NCI-H1105 treated with DMSO at 0.1 percent for 48 hours (cell line): ENCODE data around the gene BAZ2A.
"Not testable (repeated sequence)": the region's sequence is repeated elsewhere in the genome, so short reads cannot be mapped to it uniquely, and the experiment has no call there.

ENCODE experiments used
- DNase-seq: peaks from one replicate; lab custom pipeline; 2025; lab: John Stamatoyannopoulos, UW

The BAZ2A gene

GRCh38 chr12:56630180-56630632 lies at the start of gene BAZ2A:
TSS of gene BAZ2A (minus strand) at chr12:56630326. CDS start at chr12:56617530, 12,796 bp downstream.
- DNase-seq: peak; percentile 56

GRCh38 chr12:56678852-56679251 lies 48.7 kb upstream of the BAZ2A start:
- DNase-seq: no peak

- DNase-seq: no peak
Observed at GRCh38 chr12:56677680-56678079, 47.6 kb upstream of the BAZ2A start.

DNA sequence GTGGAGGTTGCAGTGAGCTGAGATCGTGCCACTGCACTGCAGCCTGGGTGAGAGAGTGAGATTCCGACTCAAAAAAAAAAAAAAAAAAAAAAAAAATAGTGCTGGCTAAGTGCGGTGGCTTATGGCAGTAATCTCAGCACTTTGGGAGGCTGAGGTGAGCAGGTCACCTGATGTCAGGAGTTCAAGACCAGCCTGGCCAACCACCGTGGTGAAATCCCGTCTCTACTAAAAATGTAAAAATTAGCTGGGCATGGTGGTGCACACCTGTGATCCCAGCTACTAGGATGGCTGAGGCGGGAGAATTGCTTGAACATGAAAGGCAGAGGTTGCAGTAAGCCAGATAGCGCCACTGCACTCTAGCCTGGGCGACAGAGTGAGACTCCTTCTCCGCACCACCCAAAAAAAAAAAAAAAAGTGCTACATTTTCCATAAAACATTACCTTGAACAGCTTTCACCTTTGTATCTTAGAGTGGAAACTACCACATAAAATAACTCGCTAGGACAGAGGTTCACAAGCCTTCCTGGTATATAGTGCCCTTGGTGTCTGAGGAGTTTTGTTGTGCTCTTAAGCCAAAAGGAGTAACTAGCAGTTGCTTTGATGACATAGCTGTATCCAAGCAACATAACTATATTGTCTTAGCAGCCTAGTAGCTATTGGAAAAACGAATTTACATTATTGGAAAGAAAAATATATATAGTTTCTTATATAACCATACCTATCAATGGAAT lies 46.9 kb upstream of the BAZ2A start:
- DNase-seq: no peak

GRCh38 chr12:56671608-56672007 lies 41.5 kb upstream of the BAZ2A start:
- no peak for DNase-seq

- no peak for DNase-seq
Observed at GRCh38 chr12:56670836-56671235, 40.7 kb upstream of the BAZ2A start.

- DNase-seq: no peak
Observed at GRCh38 chr12:56668197-56668457, 38.0 kb upstream of the BAZ2A start.

DNA sequence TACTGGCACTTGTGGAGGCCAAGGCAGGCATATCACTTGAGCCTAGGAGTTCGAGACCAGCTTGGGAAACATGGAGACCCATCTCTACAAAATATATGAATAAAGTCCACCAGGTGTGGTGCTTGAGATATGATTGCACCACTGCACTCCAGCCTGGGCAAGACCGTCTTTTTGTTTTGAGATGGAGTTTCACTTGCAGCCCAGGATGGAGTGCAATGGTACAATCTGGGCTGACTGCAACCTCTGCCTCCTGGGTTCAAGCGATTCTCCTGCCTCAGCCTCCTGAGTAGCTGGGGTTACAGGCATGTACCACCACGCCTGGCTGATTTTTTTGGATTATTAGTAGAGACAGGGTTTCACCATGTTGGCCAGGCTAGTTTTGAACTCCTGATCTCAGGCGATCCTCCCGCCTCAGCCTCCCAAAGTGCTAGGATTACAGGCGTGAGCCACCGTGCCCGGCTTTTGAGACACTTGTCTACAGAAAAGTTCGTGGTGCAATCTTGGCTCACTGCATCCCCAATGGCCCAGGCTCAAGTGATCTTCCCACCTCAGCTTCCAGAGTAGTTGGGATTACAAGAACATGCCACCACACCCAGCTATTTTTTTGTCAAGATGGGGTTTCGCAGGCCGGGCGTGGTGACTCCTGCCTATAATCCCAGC lies 32.0 kb upstream of the BAZ2A start:
- no peak for DNase-seq

DNA sequence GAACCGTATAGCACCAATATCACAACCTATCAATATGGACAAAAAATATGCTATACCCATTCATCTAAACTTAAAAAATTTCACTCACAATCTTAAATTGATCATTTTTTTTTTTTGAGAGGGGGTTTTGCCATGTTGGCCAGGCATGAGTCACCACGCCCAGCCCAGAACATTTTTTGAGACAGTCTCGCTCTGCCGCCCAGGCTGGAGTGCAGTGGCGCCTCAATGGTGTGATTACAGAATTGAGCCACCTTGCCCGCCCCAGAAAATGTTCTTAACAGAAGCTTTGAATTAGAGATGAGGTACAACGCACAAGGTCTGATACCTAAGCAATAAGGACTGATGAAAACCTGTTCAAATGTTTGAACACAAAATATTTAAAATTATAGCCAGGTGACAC lies 31.4 kb upstream of the BAZ2A start:
- no peak for DNase-seq

GRCh38 chr12:56658921-56659320 lies 28.8 kb upstream of the BAZ2A start:
- no peak for DNase-seq

DNA sequence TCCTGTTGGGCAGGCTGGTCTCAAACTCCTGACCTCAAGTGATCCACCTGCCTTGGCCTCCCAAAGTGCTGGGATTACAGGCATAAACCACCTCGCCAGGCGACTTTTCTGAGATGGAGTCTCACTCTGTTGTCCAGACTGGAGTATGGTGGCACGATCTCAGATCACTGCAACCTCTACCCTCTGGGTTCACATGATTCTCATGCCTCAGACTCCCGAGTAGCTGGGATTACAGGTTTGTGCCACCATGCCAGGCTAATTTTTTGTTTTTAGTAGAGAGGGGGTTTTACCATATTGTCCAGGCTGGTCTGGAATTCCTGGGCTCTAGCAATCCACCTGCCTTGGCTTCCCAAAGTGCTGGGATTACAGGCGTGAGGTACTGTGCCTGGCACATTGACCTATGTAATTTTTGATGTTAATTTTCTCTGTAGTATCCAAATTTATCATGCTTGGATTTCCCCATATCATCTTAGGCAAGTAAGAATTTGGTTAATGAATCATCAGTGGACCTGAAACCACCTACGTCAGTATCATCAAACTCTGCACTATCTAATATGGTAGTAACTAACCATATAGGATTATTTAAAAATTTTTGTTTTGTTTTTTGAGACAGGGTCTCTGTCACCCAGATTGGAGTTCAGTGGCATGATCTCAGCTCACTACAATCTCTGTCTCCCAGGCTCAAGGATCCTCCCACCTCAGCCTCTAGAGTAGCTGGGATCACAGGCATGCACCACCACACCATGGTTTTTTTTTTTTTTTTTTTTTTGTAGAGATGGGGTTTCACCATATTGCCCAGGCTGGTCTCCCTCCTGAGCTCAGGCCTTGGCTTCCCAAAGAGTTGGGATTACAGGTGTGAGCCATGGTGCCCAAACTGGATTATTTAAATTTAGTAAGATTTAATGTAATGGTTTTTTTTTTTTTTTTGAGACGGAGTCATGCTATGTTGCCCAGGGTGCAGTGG lies 27.6 kb upstream of the BAZ2A start:
- DNase-seq: no peak

GRCh38 chr12:56653781-56654180 lies 23.7 kb upstream of the BAZ2A start:
- DNase-seq: not testable (repeated sequence)

- not testable (repeated sequence) for DNase-seq
Observed at GRCh38 chr12:56648023-56648422, 17.9 kb upstream of the BAZ2A start.

- DNase-seq: peak; percentile 97
Observed at GRCh38 chr12:56645717-56646446, 15.8 kb upstream of the BAZ2A start, which contains the start of gene ATP5F1B. TSS of gene ATP5F1B (minus strand) at chr12:56645984. CDS start at chr12:56645963, 21 bp downstream.

DNA sequence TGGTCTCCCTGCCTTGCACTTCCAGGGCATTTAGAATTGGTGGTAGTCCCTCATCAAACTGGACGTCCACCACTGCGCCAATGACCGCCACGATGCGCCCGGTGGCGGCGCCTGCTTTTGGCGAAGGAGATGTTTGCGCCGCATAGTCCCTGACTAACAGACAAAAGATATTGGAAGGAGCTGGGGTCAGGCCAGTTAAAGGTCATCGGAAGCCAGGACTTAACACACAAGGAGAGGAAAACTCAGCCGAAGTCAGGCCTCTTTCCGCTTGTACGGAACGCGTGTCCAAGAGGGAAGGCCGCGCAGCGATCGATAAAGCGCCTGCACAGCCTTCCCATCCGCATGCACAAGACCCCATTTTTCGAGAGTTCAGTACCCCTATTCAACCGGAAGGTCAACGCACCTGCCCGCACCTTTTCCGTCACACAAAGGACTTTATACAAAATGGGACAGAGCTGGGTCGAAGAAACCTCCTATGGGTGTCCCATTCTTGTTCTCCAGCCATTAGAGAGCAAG lies 15.1 kb upstream of the BAZ2A start:
- DNase-seq: no peak

GRCh38 chr12:56644654-56645053 lies 14.5 kb upstream of the BAZ2A start:
- no peak for DNase-seq

GRCh38 chr12:56641219-56641618 lies 11.1 kb upstream of the BAZ2A start:
- no peak for DNase-seq

GRCh38 chr12:56637621-56638020 lies 7.5 kb upstream of the BAZ2A start:
- DNase-seq: no peak

- DNase-seq: peak; percentile 95
Observed at GRCh38 chr12:56636675-56637540, 6.8 kb upstream of the BAZ2A start.

DNA sequence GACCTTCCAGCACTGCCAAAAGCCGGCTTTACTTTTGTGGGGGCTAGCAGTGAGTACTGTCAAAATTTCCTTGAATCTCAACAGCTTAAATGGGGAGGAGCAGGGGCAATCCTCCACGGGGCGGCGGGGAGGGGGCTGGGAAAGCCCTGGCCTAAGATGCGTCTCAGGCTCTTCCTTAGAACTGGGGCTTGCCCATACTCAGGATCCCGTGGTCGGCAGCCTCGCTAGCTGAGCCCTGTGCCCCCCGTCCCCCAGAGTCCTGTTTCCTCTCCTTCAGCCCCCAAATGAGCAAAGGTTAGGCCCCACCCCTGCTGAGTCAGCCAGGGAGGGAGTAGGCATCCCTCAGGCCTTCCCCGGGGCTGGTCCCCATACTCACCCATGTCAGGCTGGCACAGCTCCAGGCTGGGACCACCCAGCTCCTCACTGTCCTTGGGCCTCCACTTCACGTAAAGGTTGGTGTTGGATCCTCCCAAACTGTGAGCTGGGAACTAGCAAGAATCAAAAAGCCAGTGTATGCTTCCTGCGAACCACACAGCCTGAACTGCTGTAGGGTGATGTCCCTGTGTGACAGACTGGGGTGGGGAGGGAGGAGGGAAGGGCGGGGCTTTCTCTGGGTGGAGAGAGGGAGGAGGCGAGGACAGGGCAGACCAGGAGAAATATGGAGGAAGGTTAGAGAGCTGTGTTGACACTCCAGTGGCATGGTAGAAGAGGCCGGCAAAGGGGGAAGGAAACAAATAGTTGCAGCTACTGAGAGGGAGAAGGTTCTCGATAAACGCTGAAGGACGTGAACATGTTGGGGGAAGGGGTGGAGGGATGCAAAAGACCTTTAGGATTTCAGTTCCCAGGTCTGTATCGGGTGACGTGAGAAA lies 5.9 kb upstream of the BAZ2A start:
- DNase-seq: peak; percentile 41
